OCI-LY3 (cell line): ENCODE data around the gene LMO1.

Experiments used
- H2AFZ ChIP-seq: fragments of 200-600, 300-600 bp; shearing (Covaris generic); 2 replicates; pipeline ENCODE4 v1.6.0; 2014; ENCODE audit warnings: antibody characterized with exemption, low read depth, low read length
- H3K27ac ChIP-seq: fragments of 200-600, 300-600 bp; sonication (generic); 2 replicates; pipeline ENCODE4 v1.5.1; 2014; ENCODE audit warnings: mild to moderate bottlenecking, low read length, moderate library complexity, mixed read lengths
- H3K27me3 ChIP-seq: fragments of 200-600, 300-600 bp; sonication (generic); 2 replicates; pipeline ENCODE4 v1.6.1; 2014; ENCODE audit warnings: low read depth, low read length, mixed read lengths
- H3K36me3 ChIP-seq: fragments of 200-600, 300-600 bp; sonication (generic); replicated peaks from 2 replicates; pipeline ENCODE3; 2014; ENCODE audit warnings: low read depth, low read length, mixed read lengths
- H3K4me1 ChIP-seq: fragments of 300-600, 200-600 bp; sonication (generic); 2 replicates; pipeline ENCODE4 v1.6.1; 2014; ENCODE audit warnings: low read length, mixed read lengths
- H3K4me2 ChIP-seq: fragments of 200-600, 300-600 bp; sonication (generic); 2 replicates; pipeline ENCODE4 v1.6.1; 2014; ENCODE audit warnings: low read length, mixed read lengths
- H3K4me3 ChIP-seq: fragments of 300-600, 200-600 bp; sonication (generic); 2 replicates; pipeline ENCODE4 v1.5.1; 2014; ENCODE audit warnings: antibody characterized with exemption, mild to moderate bottlenecking, low read length, moderate library complexity
- H3K79me2 ChIP-seq: fragments of 300-600, 200-600 bp; shearing (Covaris generic); 2 replicates; pipeline ENCODE4 v1.6.1; 2014; ENCODE audit warnings: mild to moderate bottlenecking, low read length, mixed read lengths
- H3K9ac ChIP-seq: fragments of 300-600, 200-600 bp; shearing (Covaris generic); 2 replicates; pipeline ENCODE4 v1.6.0; 2014; ENCODE audit warnings: mild to moderate bottlenecking, low read length, moderate library complexity
- H3K9me3 ChIP-seq: fragments of 200-600, 300-600 bp; shearing (Covaris generic); 2 replicates; pipeline ENCODE4 v1.6.1; 2014; ENCODE audit warnings: low read length, mixed read lengths; ENCODE audit not compliant: insufficient read depth
- H4K20me1 ChIP-seq: fragments of 200-600, 300-600 bp; sonication (generic); 2 replicates; pipeline ENCODE4 v1.6.1; 2016; ENCODE audit warnings: low read length, mixed read lengths; ENCODE audit not compliant: insufficient read depth
- EZH2phosphoT487 ChIP-seq: fragments of 200-600 bp; shearing (Covaris generic); IDR thresholded peaks from 2 replicates; pipeline ENCODE4 v1.6.1; 2018; ENCODE audit warnings: antibody characterized with exemption, mixed run types, low read depth
- TF ChIP-seq, protein P1 (sequence below): fragments of 200-600, 300-600 bp; sonication (generic); IDR thresholded peaks from 2 replicates; pipeline ENCODE4 v1.5.1; 2014; ENCODE audit warnings: antibody characterized with exemption, low read length, low read depth

The LMO1 gene

GRCh38 chr11:8180469-8180868 is 83.2 kb downstream of the LMO1 start:
- no peak overlapping the region for H2AFZ ChIP-seq
- TF ChIP-seq, protein P1, sequence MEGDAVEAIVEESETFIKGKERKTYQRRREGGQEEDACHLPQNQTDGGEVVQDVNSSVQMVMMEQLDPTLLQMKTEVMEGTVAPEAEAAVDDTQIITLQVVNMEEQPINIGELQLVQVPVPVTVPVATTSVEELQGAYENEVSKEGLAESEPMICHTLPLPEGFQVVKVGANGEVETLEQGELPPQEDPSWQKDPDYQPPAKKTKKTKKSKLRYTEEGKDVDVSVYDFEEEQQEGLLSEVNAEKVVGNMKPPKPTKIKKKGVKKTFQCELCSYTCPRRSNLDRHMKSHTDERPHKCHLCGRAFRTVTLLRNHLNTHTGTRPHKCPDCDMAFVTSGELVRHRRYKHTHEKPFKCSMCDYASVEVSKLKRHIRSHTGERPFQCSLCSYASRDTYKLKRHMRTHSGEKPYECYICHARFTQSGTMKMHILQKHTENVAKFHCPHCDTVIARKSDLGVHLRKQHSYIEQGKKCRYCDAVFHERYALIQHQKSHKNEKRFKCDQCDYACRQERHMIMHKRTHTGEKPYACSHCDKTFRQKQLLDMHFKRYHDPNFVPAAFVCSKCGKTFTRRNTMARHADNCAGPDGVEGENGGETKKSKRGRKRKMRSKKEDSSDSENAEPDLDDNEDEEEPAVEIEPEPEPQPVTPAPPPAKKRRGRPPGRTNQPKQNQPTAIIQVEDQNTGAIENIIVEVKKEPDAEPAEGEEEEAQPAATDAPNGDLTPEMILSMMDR, result no peak; the same call in 1 of the 2 replicates
- no peak for TF ChIP-seq EZH2phosphoT487
- peaks cover 18% of the 10 kb centered on the region; the same call in 1 of the 2 replicates for H3K27me3 ChIP-seq

GRCh38 chr11:8178297-8178696 is 85.4 kb downstream of the LMO1 start:
- Histone ChIP-seq H3K27ac (no peak overlapping the region), H3K36me3 (no peaks in the 10 kb centered on the region), H3K9me3 (no peaks in the 10 kb centered on the region), H2AFZ (no peak overlapping the region), H3K4me2 (no peak overlapping the region), H3K9ac (no peak overlapping the region), H3K79me2 (no peaks in the 10 kb centered on the region), H3K27me3 (peaks cover 10% of the 10 kb centered on the region; the same call in 1 of the 2 replicates), H3K4me3 (no peak overlapping the region), H4K20me1 (no peaks in the 10 kb centered on the region), H3K4me1 (no peaks in the 10 kb centered on the region)
- no peak for TF ChIP-seq EZH2phosphoT487
- TF ChIP-seq, protein P1, result no peak

More at GRCh38 chr11:8180469-8180868, 83.2 kb downstream of the LMO1 start:
- no peaks in the 10 kb centered on the region for H3K79me2 ChIP-seq
- H3K9me3 ChIP-seq, result no peaks in the 10 kb centered on the region
- H3K9ac ChIP-seq, result no peak overlapping the region
- no peak overlapping the region for H3K4me3 ChIP-seq
- H4K20me1 ChIP-seq, result no peaks in the 10 kb centered on the region
- H3K4me1 ChIP-seq, result no peaks in the 10 kb centered on the region
- no peak overlapping the region for H3K4me2 ChIP-seq
- no peak overlapping the region for H3K27ac ChIP-seq
- H3K36me3 ChIP-seq, result no peaks in the 10 kb centered on the region

- Histone ChIP-seq H3K27ac (no peak overlapping the region), H3K4me2 (no peak overlapping the region), H2AFZ (no peak overlapping the region), H3K79me2 (no peaks in the 10 kb centered on the region), H3K27me3 (peaks cover 10% of the 10 kb centered on the region; the same call in 1 of the 2 replicates), H3K4me1 (no peaks in the 10 kb centered on the region), H3K9ac (no peak overlapping the region), H3K4me3 (no peak overlapping the region), H3K36me3 (no peaks in the 10 kb centered on the region), H3K9me3 (no peaks in the 10 kb centered on the region), H4K20me1 (no peaks in the 10 kb centered on the region)
- no peak for TF ChIP-seq EZH2phosphoT487
- TF ChIP-seq, protein P1, result no peak
Observed at GRCh38 chr11:8177136-8177535, 86.5 kb downstream of the LMO1 start.
